Measurements from ENCODE around the gene NT5E. TPM values are rescaled to one million over a fixed set of nuclear protein-coding genes. Genes with fewer than 3 reads are reported as not detected.

The NT5E gene
- total RNA-seq, 1 experiment from 2014 or later, result 76.5 TPM

DNA sequence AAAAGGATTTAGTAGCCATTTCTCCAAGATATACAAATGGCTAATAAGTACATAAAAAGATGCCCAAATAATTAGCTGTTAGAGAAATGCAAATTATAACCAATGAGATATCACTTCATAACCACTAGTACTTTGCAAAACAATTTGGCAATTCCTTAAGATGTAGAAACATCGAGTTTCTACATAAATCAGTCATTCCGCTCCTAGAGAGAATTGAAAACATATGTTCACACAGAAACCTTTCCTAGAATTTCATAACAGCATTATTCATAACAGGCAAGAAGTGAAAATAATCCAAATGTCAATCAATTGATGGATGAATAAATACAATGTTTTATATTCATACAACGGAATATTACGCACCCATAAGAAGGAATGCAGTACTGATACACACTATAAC, 20.5 kb upstream of the NT5E start:
- no TSS peak for BruUV-seq (replicated peaks)
- TF ChIP-seq, protein P1, sequence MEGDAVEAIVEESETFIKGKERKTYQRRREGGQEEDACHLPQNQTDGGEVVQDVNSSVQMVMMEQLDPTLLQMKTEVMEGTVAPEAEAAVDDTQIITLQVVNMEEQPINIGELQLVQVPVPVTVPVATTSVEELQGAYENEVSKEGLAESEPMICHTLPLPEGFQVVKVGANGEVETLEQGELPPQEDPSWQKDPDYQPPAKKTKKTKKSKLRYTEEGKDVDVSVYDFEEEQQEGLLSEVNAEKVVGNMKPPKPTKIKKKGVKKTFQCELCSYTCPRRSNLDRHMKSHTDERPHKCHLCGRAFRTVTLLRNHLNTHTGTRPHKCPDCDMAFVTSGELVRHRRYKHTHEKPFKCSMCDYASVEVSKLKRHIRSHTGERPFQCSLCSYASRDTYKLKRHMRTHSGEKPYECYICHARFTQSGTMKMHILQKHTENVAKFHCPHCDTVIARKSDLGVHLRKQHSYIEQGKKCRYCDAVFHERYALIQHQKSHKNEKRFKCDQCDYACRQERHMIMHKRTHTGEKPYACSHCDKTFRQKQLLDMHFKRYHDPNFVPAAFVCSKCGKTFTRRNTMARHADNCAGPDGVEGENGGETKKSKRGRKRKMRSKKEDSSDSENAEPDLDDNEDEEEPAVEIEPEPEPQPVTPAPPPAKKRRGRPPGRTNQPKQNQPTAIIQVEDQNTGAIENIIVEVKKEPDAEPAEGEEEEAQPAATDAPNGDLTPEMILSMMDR (IDR thresholded peaks at IDR 0.05; ENCODE audit: unreplicated experiment), result no peak
- intact Hi-C loops (cut with micrococcal nuclease; ENCODE audit: unreplicated experiment), result no loop called here
- H3K36me3 Mint-ChIP-seq (ENCODE audit: insufficient read depth, unreplicated experiment), result no peaks in the 10 kb centered on the region
- peaks cover 3% of the 10 kb centered on the region for H3K9me3 Mint-ChIP-seq (ENCODE audit: low read depth, unreplicated experiment)
- CTCF ChIA-PET, result no interaction called here
- H3K27me3 Mint-ChIP-seq (ENCODE audit: unreplicated experiment), result no peaks in the 10 kb centered on the region
- H3K27ac Mint-ChIP-seq (ENCODE audit: unreplicated experiment), result no peak overlapping the region
- H3K4me3 Mint-ChIP-seq (ENCODE audit: low read depth, unreplicated experiment), result no peak overlapping the region
- no peak for DNase-seq
- no peaks in the 10 kb centered on the region for H3K4me1 Mint-ChIP-seq (ENCODE audit: low read depth, unreplicated experiment)

DNA sequence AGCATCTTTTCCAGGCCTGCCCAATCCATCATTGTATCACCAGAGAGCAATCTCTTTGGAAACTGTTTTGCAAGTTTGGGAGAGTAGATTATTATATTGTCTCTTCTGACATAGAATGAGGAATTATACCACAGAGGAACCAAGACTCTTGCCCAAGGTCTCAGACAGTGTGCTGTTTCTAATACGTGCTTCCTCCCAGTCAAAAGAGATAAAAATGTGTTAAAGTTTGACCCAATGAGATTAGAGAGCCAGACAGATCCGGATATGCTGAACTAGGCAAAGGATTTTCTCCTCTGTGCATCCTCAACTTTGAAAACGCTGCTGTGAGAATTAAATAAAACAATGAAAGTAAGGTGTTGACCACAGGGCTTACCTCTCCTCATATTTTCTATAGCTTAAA, 18.6 kb upstream of the NT5E start:
- H3K4me1 Mint-ChIP-seq (ENCODE audit: low read depth, unreplicated experiment), result peaks cover 10% of the 10 kb centered on the region
- CTCF ChIA-PET, result no interaction called here
- no TSS peak for BruUV-seq (replicated peaks)
- TF ChIP-seq, protein P1 (IDR thresholded peaks at IDR 0.05; ENCODE audit: unreplicated experiment), result no peak
- no peaks in the 10 kb centered on the region for H3K9me3 Mint-ChIP-seq (ENCODE audit: low read depth, unreplicated experiment)
- intact Hi-C loops (cut with micrococcal nuclease; ENCODE audit: unreplicated experiment), result no loop called here
- no peak for DNase-seq
- no peak overlapping the region for H3K27ac Mint-ChIP-seq (ENCODE audit: unreplicated experiment)
- H3K4me3 Mint-ChIP-seq (ENCODE audit: low read depth, unreplicated experiment), result no peak overlapping the region
- no peaks in the 10 kb centered on the region for H3K27me3 Mint-ChIP-seq (ENCODE audit: unreplicated experiment)
- no peaks in the 10 kb centered on the region for H3K36me3 Mint-ChIP-seq (ENCODE audit: insufficient read depth, unreplicated experiment)

DNA sequence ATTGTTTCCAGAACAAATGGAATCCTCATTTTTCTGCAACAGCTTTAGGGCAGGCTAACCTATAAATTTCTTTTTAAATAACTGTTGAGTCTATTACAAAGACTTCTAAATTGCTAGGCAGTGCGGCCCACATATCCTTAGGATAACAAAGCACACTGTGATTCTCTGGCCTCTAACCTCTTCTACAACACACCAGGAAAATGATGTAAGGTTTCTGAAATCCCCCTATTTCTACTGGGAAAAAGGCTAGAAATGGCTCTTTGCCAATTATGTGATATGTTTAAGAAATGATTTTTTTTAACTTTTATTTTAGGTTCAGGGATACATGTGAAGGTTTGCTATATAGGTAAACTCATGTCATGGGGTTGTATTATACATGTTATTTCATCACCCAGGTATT, 17.3 kb upstream of the NT5E start:
- H3K4me1 Mint-ChIP-seq (ENCODE audit: low read depth, unreplicated experiment), result peaks cover 22% of the 10 kb centered on the region
- H3K36me3 Mint-ChIP-seq (ENCODE audit: insufficient read depth, unreplicated experiment), result no peaks in the 10 kb centered on the region
- H3K4me3 Mint-ChIP-seq (ENCODE audit: low read depth, unreplicated experiment), result no peak overlapping the region
- H3K27ac Mint-ChIP-seq (ENCODE audit: unreplicated experiment), result no peak overlapping the region
- TF ChIP-seq, protein P1 (IDR thresholded peaks at IDR 0.05; ENCODE audit: unreplicated experiment), result no peak
- CTCF ChIA-PET, result no interaction called here
- no peaks in the 10 kb centered on the region for H3K9me3 Mint-ChIP-seq (ENCODE audit: low read depth, unreplicated experiment)
- no TSS peak for BruUV-seq (replicated peaks)
- no peaks in the 10 kb centered on the region for H3K27me3 Mint-ChIP-seq (ENCODE audit: unreplicated experiment)
- intact Hi-C loops (cut with micrococcal nuclease; ENCODE audit: unreplicated experiment), result no loop called here
- DNase-seq, result no peak

DNA sequence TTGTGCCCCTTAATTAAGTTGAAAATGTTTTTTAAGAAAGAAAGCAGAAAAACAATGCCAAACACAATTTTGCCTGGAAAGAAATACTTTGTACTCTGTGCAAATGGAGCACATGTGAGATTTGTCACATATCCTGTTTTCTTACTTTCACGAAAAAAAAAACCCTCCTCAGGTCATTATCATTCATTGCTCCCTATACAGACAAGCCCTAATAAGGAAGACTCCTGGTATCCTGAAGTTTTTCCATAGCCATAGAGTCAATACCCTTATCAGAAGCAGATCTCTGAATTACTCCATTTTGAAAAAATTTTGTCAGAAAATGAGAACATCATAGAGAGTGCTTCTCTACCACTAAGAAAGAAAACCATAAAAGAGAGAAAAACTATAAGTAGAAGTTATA, 14.0 kb upstream of the NT5E start:
- no TSS peak for BruUV-seq (replicated peaks)
- no peaks in the 10 kb centered on the region for H3K36me3 Mint-ChIP-seq (ENCODE audit: insufficient read depth, unreplicated experiment)
- H3K27me3 Mint-ChIP-seq (ENCODE audit: unreplicated experiment), result no peaks in the 10 kb centered on the region
- no peak overlapping the region for H3K4me3 Mint-ChIP-seq (ENCODE audit: low read depth, unreplicated experiment)
- no peak overlapping the region for H3K27ac Mint-ChIP-seq (ENCODE audit: unreplicated experiment)
- H3K9me3 Mint-ChIP-seq (ENCODE audit: low read depth, unreplicated experiment), result no peaks in the 10 kb centered on the region
- peaks cover 26% of the 10 kb centered on the region for H3K4me1 Mint-ChIP-seq (ENCODE audit: low read depth, unreplicated experiment)
- intact Hi-C loops (cut with micrococcal nuclease; ENCODE audit: unreplicated experiment), result no loop called here
- TF ChIP-seq, protein P1 (IDR thresholded peaks at IDR 0.05; ENCODE audit: unreplicated experiment), result no peak
- no peak for DNase-seq
- CTCF ChIA-PET, result no interaction called here

DNA sequence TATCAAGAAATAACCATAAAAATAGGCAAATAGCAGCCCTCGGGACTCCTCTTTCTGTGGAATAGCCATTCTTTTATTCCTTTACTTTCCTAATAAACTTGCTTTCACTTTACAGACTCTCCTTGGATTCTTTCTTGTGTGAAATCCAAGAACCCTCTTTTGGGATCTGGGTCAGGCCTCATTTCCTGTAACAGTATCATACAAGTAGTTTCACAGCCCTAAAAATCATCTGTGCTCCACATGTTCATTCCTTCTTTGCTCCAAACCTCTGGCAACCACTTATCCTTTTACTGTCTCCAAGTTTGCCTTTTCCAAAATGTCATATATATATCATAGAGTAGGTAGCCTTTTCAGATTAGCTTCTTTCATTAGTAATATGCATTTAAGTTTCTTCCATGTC, 13.5 kb upstream of the NT5E start:
- no peak overlapping the region for H3K27ac Mint-ChIP-seq (ENCODE audit: unreplicated experiment)
- TF ChIP-seq, protein P1 (IDR thresholded peaks at IDR 0.05; ENCODE audit: unreplicated experiment), result no peak
- DNase-seq, result no peak
- CTCF ChIA-PET, result no interaction called here
- intact Hi-C loops (cut with micrococcal nuclease; ENCODE audit: unreplicated experiment), result no loop called here
- H3K9me3 Mint-ChIP-seq (ENCODE audit: low read depth, unreplicated experiment), result no peaks in the 10 kb centered on the region
- no TSS peak for BruUV-seq (replicated peaks)
- peaks cover 26% of the 10 kb centered on the region for H3K4me1 Mint-ChIP-seq (ENCODE audit: low read depth, unreplicated experiment)
- H3K36me3 Mint-ChIP-seq (ENCODE audit: insufficient read depth, unreplicated experiment), result no peaks in the 10 kb centered on the region
- no peaks in the 10 kb centered on the region for H3K27me3 Mint-ChIP-seq (ENCODE audit: unreplicated experiment)
- H3K4me3 Mint-ChIP-seq (ENCODE audit: low read depth, unreplicated experiment), result no peak overlapping the region

All from Calu3 (cell line).